HEK293T (cell line): ENCODE measurements around the gene ADAMTS10.

Source experiments
- ARNT ChIP-seq: fragments of 450-650 bp; IDR thresholded peaks from 2 replicates; pipeline ENCODE4 v1.6.1; 2017; ENCODE audit warnings: mild to moderate bottlenecking
- BHLHE40 ChIP-seq: fragments of 450-650 bp; IDR thresholded peaks from 2 replicates; pipeline ENCODE4 v1.6.1; 2016; ENCODE audit warnings: mild to moderate bottlenecking, moderate library complexity, borderline replicate concordance
- ELF4 ChIP-seq: fragments of 450-650 bp; IDR thresholded peaks from 2 replicates; pipeline ENCODE4 v1.6.1; 2017; ENCODE audit warnings: antibody characterized with exemption
- FOXA1 ChIP-seq: fragments of 450-650 bp; IDR thresholded peaks from 2 replicates; pipeline ENCODE4 v1.6.1; 2016; ENCODE audit warnings: mild to moderate bottlenecking
- FOXK2 ChIP-seq: fragments of 450-650 bp; IDR thresholded peaks from 2 replicates; pipeline ENCODE4 v1.6.1; 2016; ENCODE audit warnings: mild to moderate bottlenecking
- HDGF ChIP-seq: fragments of 450-650 bp; IDR thresholded peaks from 2 replicates; pipeline ENCODE4 v1.6.1; 2017; ENCODE audit warnings: antibody characterized with exemption, borderline replicate concordance
- NFRKB ChIP-seq: fragments of 450-650 bp; IDR thresholded peaks from 2 replicates; pipeline ENCODE4 v1.6.1; 2016; ENCODE audit warnings: mild to moderate bottlenecking, moderate library complexity
- PKNOX1 ChIP-seq: fragments of 450-650 bp; IDR thresholded peaks from 2 replicates; pipeline ENCODE4 v1.6.1; 2016
- SP1 ChIP-seq: fragments of 450-650 bp; IDR thresholded peaks from 2 replicates; pipeline ENCODE4 v1.6.1; 2017

DNA sequence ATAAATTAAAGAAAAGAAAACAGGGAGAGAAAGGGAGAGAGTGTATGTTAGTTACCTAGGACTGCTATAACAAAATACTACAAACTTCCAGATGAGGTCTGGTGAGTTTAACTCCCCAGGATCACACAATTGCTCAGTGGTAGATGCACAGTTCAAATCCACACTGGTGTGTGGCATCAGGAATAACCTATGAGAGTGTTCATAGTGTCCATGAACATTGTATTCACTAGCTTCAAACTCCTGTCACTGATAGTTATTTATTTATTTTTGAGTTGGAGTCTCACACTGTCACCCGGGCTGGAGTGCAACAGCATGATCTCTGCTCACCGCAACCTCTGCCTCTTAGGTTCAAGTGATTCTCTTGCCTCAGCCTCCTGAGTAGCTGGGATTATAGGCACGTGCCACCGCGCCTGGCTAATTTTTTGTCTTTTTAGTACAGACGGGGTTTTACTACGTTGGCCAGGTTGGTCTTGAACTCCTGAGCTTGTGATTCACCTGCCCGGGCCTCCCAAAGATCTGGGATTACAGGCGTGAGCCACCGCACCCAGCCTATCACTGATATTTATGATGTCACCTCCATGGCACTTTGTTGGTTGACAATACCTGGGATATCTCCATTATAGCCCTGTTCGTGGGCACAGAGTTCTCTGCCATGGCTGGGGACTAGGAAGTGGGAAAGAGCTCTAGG lies 19.6 kb upstream of the ADAMTS10 start, which contains the start of gene NFILZ:
- TF ChIP-seq FOXK2 = no peak
- no peak for TF ChIP-seq SP1
- no peak for TF ChIP-seq ARNT
- no peak for TF ChIP-seq NFRKB
- no peak for TF ChIP-seq ELF4
- TF ChIP-seq PKNOX1 = no peak
- no peak for TF ChIP-seq FOXA1
- TF ChIP-seq BHLHE40 = no peak
- TF ChIP-seq HDGF = no peak
